ENCODE data around the gene PRKCE. TPM values are rescaled to one million over a fixed set of nuclear protein-coding genes. Genes with fewer than 3 reads are reported as not detected.

The PRKCE gene
- total RNA-seq, 1 experiment from 2014 or later: 21.7 TPM

DNA sequence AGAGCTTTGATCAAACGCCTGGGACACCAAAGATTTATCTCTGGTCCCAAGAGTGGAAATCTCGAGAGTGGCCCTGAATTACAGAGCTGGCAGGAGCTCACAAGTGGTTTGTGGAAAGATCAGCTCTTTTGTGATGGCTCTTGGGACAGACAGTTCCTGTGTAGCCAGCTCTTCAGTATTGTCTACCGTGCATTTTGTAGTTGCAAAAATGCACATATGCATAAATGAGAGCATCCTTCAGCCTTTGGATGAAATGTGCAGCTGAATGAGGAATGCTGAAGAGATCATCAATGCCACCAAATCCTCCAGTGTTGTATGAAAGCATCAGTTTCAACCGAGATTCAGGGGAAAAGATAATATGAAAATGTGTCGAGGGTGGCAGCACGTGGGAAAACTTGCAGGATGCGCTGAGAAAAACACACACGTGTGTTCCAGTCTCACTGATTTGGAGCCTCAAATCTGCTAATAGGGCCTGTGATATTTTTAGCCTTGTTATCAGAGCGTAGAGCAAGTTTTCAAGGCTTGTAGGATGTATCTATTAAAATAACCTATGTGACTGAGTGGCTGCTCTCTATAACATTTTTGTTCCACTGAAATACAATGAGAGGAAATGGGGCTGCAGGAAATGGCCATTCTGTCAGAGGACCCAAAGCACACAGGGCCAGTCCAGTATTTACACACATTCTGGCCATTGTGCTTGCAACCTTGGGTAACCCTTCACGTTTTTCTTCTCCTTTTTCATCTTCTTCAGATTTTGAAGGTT, 138.7 kb downstream of the PRKCE start:
- no peak overlapping the region for H3K27ac ChIP-seq

DNA sequence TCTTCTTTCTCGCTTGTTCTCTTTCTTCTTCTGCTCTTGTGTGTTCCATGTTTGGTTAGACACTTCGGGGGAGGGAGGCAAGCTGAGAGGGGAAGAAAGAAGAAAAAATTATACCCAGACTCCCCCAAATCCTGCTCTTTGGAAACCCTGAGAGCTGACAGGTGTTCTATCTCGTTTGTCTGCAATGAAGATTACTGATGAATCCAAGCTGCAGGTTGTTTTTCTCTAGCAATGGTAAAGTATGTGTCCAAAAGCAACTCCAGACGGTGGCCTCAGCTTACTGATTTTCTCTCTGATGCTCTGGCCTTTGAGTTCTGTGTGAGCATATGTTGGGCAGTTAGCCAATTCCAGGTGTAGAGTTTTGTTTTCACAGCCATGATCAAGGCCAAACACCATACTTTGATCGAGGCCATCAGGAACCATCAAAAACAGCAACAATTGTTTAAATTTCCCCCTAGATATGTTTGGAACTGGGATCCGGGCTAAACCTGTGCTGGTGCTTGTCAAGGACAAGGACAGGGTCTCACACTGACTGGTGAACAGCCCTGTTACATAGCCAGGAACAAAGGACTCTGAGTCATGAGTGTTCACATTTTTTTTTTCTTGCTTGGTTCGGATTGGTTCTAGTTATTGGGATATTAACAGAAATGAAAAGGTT, 142.0 kb downstream of the PRKCE start:
- no peak overlapping the region for H3K4me3 ChIP-seq
- no peak overlapping the region for H3K27ac ChIP-seq
- no peaks in the 10 kb centered on the region for H3K9me2 ChIP-seq (ENCODE audit: insufficient read depth)
- H3K4me1 ChIP-seq (replicated peaks; ENCODE audit: insufficient read depth): no peaks in the 10 kb centered on the region
- no peak overlapping the region for H2AFZ ChIP-seq
- BruUV-seq (replicated peaks): no TSS peak
- H3K79me2 ChIP-seq (ENCODE audit: low read depth): 0 out of 2 replicates have a peak, but pooled peaks cover 3% of the 10 kb centered on the region
- H3K27me3 ChIP-seq (ENCODE audit: insufficient read depth, low read depth): no peaks in the 10 kb centered on the region
- intact Hi-C loops (cut with micrococcal nuclease; ENCODE audit: unreplicated experiment): no loop called here
- peaks cover 2% of the 10 kb centered on the region; the same call in 1 of the 2 replicates for H3F3A ChIP-seq (ENCODE audit: insufficient read depth, low read depth)
- H3K4me2 ChIP-seq: no peak overlapping the region
- ChIA-PET CTCF (no interaction called here), POLR2A (ENCODE audit: unreplicated experiment) (interaction anchor here (0.7 kb wide), 1 partner anchor 551 kb away, joined by 7 read pairs; no protein-coding TSS in a partner anchor)
- no peak for DNase-seq
- H3K9me3 ChIP-seq (ENCODE audit: insufficient read depth, low read depth): no peaks in the 10 kb centered on the region
- no peaks in the 10 kb centered on the region for H3K36me3 ChIP-seq (ENCODE audit: low read depth)
- H4K20me1 ChIP-seq (ENCODE audit: insufficient read depth): peaks cover 47% of the 10 kb centered on the region
- no peak for TF ChIP-seq EZH2 (IDR thresholded peaks at IDR 0.05; ENCODE audit: low read depth)
- TF ChIP-seq, protein P1, sequence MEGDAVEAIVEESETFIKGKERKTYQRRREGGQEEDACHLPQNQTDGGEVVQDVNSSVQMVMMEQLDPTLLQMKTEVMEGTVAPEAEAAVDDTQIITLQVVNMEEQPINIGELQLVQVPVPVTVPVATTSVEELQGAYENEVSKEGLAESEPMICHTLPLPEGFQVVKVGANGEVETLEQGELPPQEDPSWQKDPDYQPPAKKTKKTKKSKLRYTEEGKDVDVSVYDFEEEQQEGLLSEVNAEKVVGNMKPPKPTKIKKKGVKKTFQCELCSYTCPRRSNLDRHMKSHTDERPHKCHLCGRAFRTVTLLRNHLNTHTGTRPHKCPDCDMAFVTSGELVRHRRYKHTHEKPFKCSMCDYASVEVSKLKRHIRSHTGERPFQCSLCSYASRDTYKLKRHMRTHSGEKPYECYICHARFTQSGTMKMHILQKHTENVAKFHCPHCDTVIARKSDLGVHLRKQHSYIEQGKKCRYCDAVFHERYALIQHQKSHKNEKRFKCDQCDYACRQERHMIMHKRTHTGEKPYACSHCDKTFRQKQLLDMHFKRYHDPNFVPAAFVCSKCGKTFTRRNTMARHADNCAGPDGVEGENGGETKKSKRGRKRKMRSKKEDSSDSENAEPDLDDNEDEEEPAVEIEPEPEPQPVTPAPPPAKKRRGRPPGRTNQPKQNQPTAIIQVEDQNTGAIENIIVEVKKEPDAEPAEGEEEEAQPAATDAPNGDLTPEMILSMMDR (conservative IDR thresholded peaks at IDR 0.05): no peak

More for the DNA sequence above, 138.7 kb downstream of the PRKCE start:
- intact Hi-C loops (cut with micrococcal nuclease; ENCODE audit: unreplicated experiment): no loop called here
- Histone ChIP-seq H4K20me1 (ENCODE audit: insufficient read depth) (peaks cover 39% of the 10 kb centered on the region), H3K9me3 (ENCODE audit: insufficient read depth, low read depth) (no peaks in the 10 kb centered on the region), H3K4me1 (replicated peaks; ENCODE audit: insufficient read depth) (no peaks in the 10 kb centered on the region), H2AFZ (no peak overlapping the region), H3K79me2 (ENCODE audit: low read depth) (no peaks in the 10 kb centered on the region), H3F3A (ENCODE audit: insufficient read depth, low read depth) (no peaks in the 10 kb centered on the region), H3K27me3 (ENCODE audit: insufficient read depth, low read depth) (no peaks in the 10 kb centered on the region), H3K9me2 (ENCODE audit: insufficient read depth) (no peaks in the 10 kb centered on the region), H3K4me3 (no peak overlapping the region), H3K36me3 (ENCODE audit: low read depth) (no peaks in the 10 kb centered on the region), H3K4me2 (no peak overlapping the region)
- TF ChIP-seq EZH2 (IDR thresholded peaks at IDR 0.05; ENCODE audit: low read depth): no peak
- TF ChIP-seq, protein P1 (conservative IDR thresholded peaks at IDR 0.05): no peak
- no TSS peak for BruUV-seq (replicated peaks)
- DNase-seq: no peak
- CTCF ChIA-PET: no interaction called here
- POLR2A ChIA-PET (ENCODE audit: unreplicated experiment): no interaction called here

DNA sequence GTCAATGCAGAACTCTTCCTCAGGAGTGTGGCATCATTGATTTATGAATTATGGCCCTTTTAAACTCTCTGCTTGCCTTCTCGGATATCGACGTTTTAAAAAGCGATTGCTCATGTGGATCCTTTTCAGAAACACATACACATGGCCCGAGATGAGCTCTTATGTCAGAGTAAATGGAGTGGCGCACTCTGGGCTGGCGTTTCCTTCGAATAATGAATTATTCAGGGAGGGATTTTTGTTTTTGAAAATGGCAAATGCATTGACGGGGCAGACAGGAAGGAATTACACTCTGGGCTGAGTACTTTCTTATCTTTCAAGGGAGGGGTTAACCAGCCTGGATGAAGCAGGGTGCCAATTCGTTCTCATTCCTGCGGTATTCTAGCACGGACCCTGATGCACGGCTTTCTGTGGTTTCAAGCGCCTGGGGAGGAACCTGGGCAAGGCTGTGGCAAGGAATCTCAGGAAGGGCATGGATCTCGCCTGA, 142.7 kb downstream of the PRKCE start:
- no peaks in the 10 kb centered on the region for H3K36me3 ChIP-seq (ENCODE audit: low read depth)
- no peak overlapping the region for H3K4me2 ChIP-seq
- POLR2A ChIA-PET (ENCODE audit: unreplicated experiment): interaction anchor here (0.7 kb wide), 1 partner anchor 552 kb away, joined by 7 read pairs; no protein-coding TSS in a partner anchor
- CTCF ChIA-PET: no interaction called here
- H3K27me3 ChIP-seq (ENCODE audit: insufficient read depth, low read depth): no peaks in the 10 kb centered on the region
- peaks cover 50% of the 10 kb centered on the region for H4K20me1 ChIP-seq (ENCODE audit: insufficient read depth)
- peaks cover 2% of the 10 kb centered on the region; the same call in 1 of the 2 replicates for H3F3A ChIP-seq (ENCODE audit: insufficient read depth, low read depth)
- 0 out of 2 replicates have a peak, but pooled peaks cover 3% of the 10 kb centered on the region for H3K79me2 ChIP-seq (ENCODE audit: low read depth)
- TF ChIP-seq, protein P1 (conservative IDR thresholded peaks at IDR 0.05): no peak
- TF ChIP-seq EZH2 (IDR thresholded peaks at IDR 0.05; ENCODE audit: low read depth): no peak
- no peaks in the 10 kb centered on the region for H3K4me1 ChIP-seq (replicated peaks; ENCODE audit: insufficient read depth)
- no peaks in the 10 kb centered on the region for H3K9me2 ChIP-seq (ENCODE audit: insufficient read depth)
- intact Hi-C loops (cut with micrococcal nuclease; ENCODE audit: unreplicated experiment): no loop called here
- H3K9me3 ChIP-seq (ENCODE audit: insufficient read depth, low read depth): no peaks in the 10 kb centered on the region
- no peak for DNase-seq
- no peak overlapping the region for H3K27ac ChIP-seq
- no peak overlapping the region for H3K4me3 ChIP-seq
- BruUV-seq (replicated peaks): no TSS peak
- no peak overlapping the region for H2AFZ ChIP-seq
